Brain microvascular endothelial cell (primary cell): ENCODE data around the gene ASCL5.

Experiments used
- DNase-seq: peaks from one replicate; pipeline ENCODE4 v3.0.0-alpha.2; 2020
- H3K27ac ChIP-seq: fragments of 250-450 bp; sonication (Bioruptor Pico); 2 replicates; pipeline ENCODE4 v1.5.1; 2020; ENCODE audit warnings: mild to moderate bottlenecking, moderate library complexity
- H3K27me3 ChIP-seq: fragments of 250-450 bp; sonication (Bioruptor Pico); replicated peaks from 2 replicates; pipeline ENCODE4 v1.5.1; 2020; ENCODE audit warnings: mild to moderate bottlenecking
- H3K36me3 ChIP-seq: fragments of 250-450 bp; sonication (Bioruptor Pico); replicated peaks from 2 replicates; pipeline ENCODE4 v1.5.1; 2020; ENCODE audit warnings: mild to moderate bottlenecking
- H3K4me3 ChIP-seq: 2 replicates; pipeline ENCODE4 v1.5.1; 2011; ENCODE audit warnings: low read depth, mild to moderate bottlenecking, control low read depth, low read length, moderate library complexity
- CTCF ChIP-seq: IDR thresholded peaks from 2 replicates; pipeline ENCODE4 v1.5.1; 2011; ENCODE audit warnings: low read depth, mild to moderate bottlenecking, moderate library complexity, low read length, control low read depth, inconsistent platforms; ENCODE audit errors: missing control alignments
- in situ Hi-C: cut with HindIII; loops from 2 replicates; pipeline ENCODE4 v1.10.0; 2017; ENCODE audit warnings: low sequenced_read_pairs, low pct_ligation_motif_present

ASCL5 gene

GRCh38 chr1:201137024-201137392, 10.0 kb upstream of the ASCL5 start:
- Histone ChIP-seq H3K27ac (no peak overlapping the region), H3K36me3 (peaks cover 25% of the 10 kb centered on the region), H3K27me3 (no peaks in the 10 kb centered on the region), H3K4me3 (no peak overlapping the region)
- no peak for DNase-seq
- in situ Hi-C loops, result no loop called here
- TF ChIP-seq CTCF, result no peak

- Histone ChIP-seq H3K27ac (no peak overlapping the region), H3K36me3 (peaks cover 20% of the 10 kb centered on the region), H3K27me3 (no peaks in the 10 kb centered on the region), H3K4me3 (no peak overlapping the region)
- DNase-seq, result no peak
- in situ Hi-C loops, result no loop called here
- no peak for TF ChIP-seq CTCF
These were observed 9.5 kb upstream of the ASCL5 start for GRCh38 chr1:201136355-201137023.

GRCh38 chr1:201134405-201134804, 7.4 kb upstream of the ASCL5 start:
- no peaks in the 10 kb centered on the region for H3K27me3 ChIP-seq
- no peak for DNase-seq
- in situ Hi-C loops, result no loop called here
- H3K4me3 ChIP-seq, result no peak overlapping the region
- H3K36me3 ChIP-seq, result peaks cover 12% of the 10 kb centered on the region
- H3K27ac ChIP-seq, result no peak overlapping the region
- TF ChIP-seq CTCF, result no peak

GRCh38 chr1:201131398-201131797, 4.4 kb upstream of the ASCL5 start:
- Histone ChIP-seq H3K27me3 (no peaks in the 10 kb centered on the region), H3K27ac (no peak overlapping the region), H3K36me3 (peaks cover 12% of the 10 kb centered on the region), H3K4me3 (no peak overlapping the region)
- DNase-seq, result no peak
- in situ Hi-C loops, result no loop called here
- no peak for TF ChIP-seq CTCF

DNA sequence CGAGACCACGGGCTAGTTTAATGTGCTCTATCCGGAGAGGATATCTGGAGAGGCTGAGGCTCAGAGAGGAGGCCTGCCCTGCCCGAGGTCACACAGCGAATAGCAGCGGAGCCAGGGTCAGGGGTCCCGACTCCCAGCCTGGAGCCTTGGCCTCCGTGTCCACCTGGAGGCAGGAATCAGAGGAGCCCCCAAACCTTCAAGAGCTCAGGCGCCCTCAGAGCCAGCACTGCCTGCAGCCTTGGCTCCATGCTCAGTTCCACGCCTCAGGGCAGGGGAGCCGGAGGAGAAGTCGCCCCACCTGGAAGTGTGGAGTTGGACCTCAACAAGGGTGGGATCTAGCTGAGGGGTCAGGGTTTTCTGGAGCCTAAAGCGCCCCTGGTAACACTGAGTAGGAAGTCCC, 2.0 kb upstream of the ASCL5 start:
- peaks cover 8% of the 10 kb centered on the region for H3K27me3 ChIP-seq
- H3K4me3 ChIP-seq, result no peak overlapping the region
- H3K27ac ChIP-seq, result no peak overlapping the region
- DNase-seq, result no peak
- in situ Hi-C loops, result no loop called here
- no peak for TF ChIP-seq CTCF
- H3K36me3 ChIP-seq, result no peaks in the 10 kb centered on the region

- Histone ChIP-seq H3K27me3 (peaks cover 12% of the 10 kb centered on the region), H3K27ac (no peak overlapping the region), H3K4me3 (no peak overlapping the region), H3K36me3 (no peaks in the 10 kb centered on the region)
- TF ChIP-seq CTCF, result no peak
- DNase-seq, result no peak
- in situ Hi-C loops, result no loop called here
These were observed 1.5 kb upstream of the ASCL5 start for GRCh38 chr1:201128476-201128875.
